ENCODE data around the gene SERAC1.

SERAC1 gene

GRCh38 chr6:158122048-158122447 lies 46.0 kb downstream of the SERAC1 start:
- no peak for DNase-seq (ENCODE audit: low read depth)

GRCh38 chr6:158121335-158121734 lies 46.7 kb downstream of the SERAC1 start:
- no peak for DNase-seq (ENCODE audit: low read depth)

GRCh38 chr6:158118886-158119285 lies 49.2 kb downstream of the SERAC1 start:
- DNase-seq (ENCODE audit: low read depth): no peak

- no peak for DNase-seq (ENCODE audit: low read depth)
Observed at GRCh38 chr6:158115508-158115907, 52.6 kb downstream of the SERAC1 start.

GRCh38 chr6:158115102-158115501 lies 53.0 kb downstream of the SERAC1 start:
- DNase-seq (ENCODE audit: low read depth): no peak

- no peak for DNase-seq (ENCODE audit: low read depth)
Observed at GRCh38 chr6:158113802-158114201, 54.3 kb downstream of the SERAC1 start.

GRCh38 chr6:158111987-158112386 lies 56.1 kb downstream of the SERAC1 start:
- no peak for DNase-seq (ENCODE audit: low read depth)

DNA sequence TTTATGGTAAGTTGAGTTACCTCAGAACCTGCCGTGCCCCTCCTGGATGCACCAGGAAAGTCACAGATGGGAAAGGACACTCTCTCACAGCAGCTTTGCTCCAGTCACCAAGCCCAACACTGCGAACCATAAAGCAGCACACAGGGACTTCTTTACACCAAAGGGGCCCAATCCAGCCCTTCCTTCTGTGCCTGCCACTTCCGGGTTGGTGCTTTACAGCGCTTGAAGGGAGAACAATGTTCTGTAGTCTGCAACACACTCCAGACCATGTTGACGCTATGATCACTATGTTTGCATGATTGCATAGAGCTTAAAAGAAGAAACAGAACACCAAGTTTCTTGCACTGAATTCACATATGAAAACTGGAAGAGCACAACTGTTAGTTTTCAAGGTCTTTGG lies 57.1 kb downstream of the SERAC1 start:
- no peak for DNase-seq (ENCODE audit: low read depth)

- no peak for DNase-seq (ENCODE audit: low read depth)
Observed at GRCh38 chr6:158109748-158110147, 58.3 kb downstream of the SERAC1 start.

DNA sequence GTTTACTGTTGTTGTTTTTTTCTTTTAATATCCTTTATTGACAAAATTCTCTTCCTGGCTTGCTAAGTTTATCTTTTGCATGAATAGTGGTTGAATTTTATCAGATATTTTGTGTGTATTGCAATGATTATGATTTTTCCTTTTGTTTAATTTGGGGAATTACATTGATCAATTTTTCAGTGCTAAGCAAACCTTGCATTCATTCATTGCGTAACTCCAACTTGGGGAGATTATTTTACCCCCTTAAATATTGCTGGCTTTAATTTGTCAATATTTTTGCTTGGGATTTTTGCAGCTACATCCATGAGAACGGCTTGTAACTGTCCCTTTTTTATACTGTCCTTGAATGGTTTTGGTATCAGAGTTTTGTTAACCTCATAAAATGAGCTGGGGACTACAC lies 63.4 kb downstream of the SERAC1 start:
- DNase-seq (ENCODE audit: low read depth): no peak

- DNase-seq (ENCODE audit: low read depth): no peak
Observed at GRCh38 chr6:158103228-158103627, 64.8 kb downstream of the SERAC1 start.

DNA sequence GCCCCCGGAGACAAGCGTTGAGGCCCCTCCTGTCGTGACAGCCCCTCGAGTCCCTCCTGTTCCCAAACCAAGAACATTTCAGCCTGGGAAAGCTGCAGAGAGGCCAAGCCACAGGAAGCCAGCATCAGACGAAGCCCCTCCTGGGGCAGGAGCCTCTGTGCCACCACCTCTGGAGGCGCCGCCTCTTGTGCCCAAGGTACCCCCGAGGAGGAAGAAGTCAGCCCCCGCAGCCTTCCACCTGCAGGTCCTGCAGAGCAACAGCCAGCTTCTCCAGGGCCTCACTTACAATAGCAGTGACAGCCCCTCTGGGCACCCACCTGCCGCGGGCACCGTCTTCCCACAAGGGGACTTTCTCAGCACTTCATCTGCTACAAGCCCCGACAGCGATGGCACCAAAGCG lies 72.4 kb downstream of the SERAC1 start:
- no peak for DNase-seq (ENCODE audit: low read depth)

DNA sequence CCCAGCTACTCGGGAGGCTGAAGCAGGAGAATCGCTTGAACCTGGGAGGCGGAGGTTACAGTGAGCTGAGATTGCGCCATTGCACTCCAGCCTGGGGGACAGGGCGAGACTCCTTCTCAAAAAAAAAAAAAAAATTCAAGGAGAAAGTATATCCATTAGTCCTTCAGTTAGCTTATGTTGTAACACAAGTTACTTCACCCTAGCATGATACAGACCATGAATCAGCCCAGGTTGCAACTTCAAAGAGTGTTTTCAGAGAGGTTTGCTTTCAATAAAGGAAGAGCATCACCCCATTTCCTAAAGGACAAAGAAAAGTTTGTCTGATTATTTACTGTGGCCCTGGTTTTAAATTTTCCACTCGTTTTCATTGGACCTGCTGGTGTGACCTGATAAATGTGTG lies 73.0 kb downstream of the SERAC1 start:
- no peak for DNase-seq (ENCODE audit: low read depth)

DNA sequence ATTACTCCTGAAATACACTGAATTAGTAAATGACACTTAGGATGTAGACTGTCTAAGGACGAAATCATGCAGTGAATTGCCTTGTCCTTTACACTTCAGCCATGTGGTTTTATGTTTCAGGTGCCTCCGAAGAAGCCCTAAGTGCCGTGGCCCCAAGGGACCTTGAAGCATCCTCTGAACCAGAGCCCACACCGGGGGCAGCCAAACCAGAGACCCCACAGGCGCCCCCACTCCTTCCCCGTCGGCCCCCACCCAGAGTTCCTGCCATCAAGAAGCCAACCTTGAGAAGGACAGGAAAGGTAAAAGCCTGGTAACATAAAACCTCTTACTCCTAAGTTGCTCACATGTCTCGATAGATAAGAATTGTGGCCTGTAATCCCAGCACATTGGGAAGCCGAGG lies 75.3 kb downstream of the SERAC1 start:
- DNase-seq (ENCODE audit: low read depth): no peak

GRCh38 chr6:158087224-158087867 lies 80.7 kb downstream of the SERAC1 start:
- no peak for DNase-seq (ENCODE audit: low read depth)

GRCh38 chr6:158086504-158087223 lies 81.4 kb downstream of the SERAC1 start:
- DNase-seq (ENCODE audit: low read depth): no peak

DNA sequence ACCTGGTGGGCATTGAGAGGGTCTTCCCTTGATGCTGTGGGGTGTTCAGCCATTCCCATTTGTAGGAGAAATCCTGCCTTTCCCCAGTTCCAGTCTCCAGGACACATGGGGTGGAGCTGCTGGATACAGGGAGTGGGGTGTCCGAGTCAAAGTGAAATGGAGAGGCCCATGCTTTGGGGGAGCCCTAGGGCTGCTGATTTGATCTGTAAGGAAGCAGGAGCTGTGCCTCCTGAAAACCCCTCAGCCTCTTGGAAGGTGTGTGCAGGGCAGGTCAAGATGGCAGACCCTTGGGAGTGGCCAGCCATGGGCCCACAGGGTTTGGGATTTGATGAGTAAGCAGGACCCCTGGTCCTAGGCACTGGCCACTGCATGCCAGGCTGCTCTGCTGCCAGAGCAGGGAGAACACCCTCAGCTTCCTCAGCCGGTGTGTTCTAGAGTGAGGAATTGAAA lies 82.0 kb downstream of the SERAC1 start:
- DNase-seq (ENCODE audit: low read depth): no peak

GRCh38 chr6:158085261-158086053 lies 82.6 kb downstream of the SERAC1 start:
- DNase-seq (ENCODE audit: low read depth): no peak

DNA sequence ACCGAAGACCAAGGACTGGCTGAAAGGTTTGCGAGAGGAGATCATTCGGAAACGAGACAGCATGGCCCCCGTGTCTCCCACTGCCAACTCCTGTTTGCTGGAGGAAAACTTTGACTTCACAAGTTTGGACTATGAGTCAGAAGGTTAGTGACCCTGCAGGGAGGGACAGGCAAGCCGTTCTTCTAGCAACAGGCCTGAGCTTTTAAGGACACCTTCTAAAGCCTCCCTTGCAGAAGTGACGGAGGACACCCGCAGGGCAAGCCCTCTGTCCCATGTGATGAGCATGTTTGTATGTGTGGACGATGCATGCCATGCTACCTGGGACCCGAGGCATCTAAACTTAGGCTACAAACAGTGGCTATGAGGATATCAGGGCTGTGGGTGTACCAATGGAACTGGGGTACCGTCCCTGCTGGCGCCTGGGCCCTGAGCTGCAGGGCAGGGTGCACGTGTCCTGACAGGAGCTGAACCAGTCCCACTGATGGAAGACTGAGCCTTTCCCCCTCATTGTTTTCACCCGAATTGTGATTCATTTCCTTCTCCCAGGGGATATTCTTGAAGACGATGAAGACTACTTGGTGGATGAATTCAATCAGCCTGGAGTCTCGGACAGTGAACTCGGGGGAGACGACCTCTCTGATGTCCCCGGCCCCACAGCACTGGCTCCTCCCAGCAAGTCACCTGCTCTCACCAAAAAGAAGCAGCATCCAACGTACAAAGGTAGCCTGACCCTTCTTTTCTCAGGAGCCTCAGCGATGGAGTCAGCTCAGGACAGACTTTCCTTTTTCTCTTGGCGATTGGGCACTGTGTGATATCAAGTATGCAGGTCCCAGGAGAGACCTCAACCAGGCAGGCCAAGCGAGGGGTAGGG lies 84.4 kb downstream of the SERAC1 start:
- DNase-seq (ENCODE audit: low read depth): no peak

GRCh38 chr6:158081657-158081935 lies 86.5 kb downstream of the SERAC1 start:
- no peak for DNase-seq (ENCODE audit: low read depth)

GRCh38 chr6:158080849-158081656 lies 87.0 kb downstream of the SERAC1 start:
- no peak for DNase-seq (ENCODE audit: low read depth)

Data from activated gamma-delta T cell treated with anti-CD3 and anti-CD28 coated beads, Interleukin-2, amount 50 U/mL, for 16 hours (primary cell).